GM21526 (cell line): ENCODE results near the gene AGAP1.

Experiments used
- ATAC-seq: cut with Tn5 transposase; IDR thresholded peaks from one replicate; pipeline ENCODE4 v1.9.1; 2021; ENCODE audit warnings: moderate library complexity; ENCODE audit not compliant: unreplicated experiment, low FRiP score

AGAP1 gene

DNA sequence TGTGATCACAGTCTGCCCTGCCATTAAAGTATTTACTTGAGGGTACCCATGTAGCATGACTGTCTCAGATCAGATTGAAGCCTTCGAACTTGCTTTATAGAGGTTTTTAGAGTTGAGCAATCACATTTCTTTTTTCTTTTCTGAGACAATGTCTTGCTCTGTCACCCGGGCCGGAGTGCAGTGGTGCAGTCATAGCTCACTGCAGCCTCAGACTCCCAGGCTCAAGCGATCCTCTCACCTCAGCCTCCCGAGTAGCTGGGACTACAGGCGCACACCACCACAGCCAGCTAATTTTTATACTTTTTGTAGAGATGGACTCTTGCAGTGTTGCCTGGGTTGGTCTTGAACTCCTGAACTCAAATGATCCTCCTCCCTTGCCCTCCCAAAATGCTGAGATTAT is 153.4 kb downstream of the AGAP1 start:
- ATAC-seq = no peak

DNA sequence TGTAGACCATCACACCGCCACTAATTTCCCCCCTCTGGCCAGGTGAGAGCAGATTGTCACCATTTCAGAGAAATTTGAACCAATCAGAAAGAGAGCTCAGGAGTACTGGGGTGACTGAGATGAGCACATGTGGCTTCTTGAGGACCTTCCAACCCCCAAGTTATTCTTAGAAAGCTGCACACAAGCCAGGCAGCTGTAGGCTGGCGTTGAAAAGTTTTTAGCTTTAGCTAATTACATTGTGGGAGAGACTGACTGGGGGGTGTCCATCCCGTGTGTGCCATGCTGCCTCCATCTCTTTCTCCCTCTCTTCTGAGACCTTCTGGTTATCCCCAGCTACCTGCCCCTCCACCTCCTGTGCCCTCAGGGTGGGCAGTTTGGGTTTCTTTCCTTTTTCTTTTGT is 154.0 kb downstream of the AGAP1 start:
- no peak for ATAC-seq

DNA sequence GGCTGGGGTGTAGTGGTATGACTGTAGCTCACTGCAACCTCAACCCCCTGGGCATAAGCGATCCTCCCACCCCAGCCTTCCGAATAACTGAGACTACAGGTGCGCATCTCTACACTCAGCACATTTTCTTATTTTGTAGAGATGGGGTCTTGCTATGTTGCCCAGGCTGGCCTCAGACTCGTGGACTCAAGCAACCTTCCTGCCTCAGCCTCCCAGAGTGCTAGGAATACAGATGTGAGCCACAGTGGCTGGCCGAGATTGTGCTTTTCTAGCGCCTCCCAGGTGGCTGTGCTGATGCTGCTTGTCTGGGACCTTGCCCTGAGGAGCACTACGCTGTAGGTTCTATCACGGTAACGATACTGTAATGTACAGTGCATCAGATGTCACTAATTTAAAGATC is 155.6 kb downstream of the AGAP1 start:
- ATAC-seq = no peak

DNA sequence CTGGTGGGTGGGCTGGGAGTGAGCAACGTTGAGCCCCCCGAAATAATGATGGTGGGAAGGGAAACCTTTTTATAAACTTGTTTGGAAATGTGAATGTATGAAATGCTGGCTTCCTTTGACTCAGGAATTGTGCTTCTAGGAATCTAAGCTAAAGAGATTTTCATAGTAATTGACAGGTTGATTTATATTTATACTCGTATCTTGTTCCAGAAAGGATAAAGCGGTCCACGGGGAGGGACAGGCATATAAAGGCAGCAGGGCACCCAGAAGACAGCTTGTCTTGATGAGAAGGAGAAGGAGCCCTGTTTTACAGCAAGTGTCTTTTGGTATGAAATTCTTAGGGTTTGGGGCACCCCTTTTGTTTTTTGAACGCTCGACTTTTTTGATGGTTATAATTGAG is 157.8 kb downstream of the AGAP1 start:
- ATAC-seq = no peak

DNA sequence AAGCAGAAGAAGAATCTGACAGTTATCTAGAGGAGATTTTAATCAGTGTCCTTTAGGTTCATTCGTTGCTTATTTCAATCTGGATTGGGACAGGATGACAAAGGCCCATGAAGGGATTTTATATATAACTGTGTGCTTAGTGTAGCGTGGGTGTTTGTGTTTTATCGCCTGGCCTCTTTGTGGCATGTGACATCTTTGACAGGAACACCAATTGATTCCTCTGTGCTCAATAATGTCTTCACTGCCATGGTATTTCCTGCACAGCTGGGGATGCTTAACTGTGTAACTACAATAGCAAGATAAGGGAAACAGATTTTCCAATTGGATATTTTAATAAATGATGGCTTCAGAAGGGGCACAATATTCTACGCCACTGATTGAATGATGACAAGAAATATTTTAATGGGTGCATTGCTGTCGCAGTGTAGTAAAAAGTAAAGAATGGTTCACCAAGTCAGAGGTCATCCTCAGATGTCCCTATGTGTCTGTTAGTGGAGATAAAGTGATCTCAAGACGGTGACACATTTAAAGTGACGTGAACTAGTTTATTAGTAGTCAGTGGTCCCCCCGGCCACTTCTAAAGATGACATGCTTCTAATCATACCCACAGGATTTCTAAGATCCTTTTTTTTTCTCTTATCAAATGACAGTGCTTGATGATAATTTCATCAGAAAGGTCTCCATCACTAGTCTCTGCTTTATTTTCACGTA is 160.4 kb downstream of the AGAP1 start:
- ATAC-seq = no peak

DNA sequence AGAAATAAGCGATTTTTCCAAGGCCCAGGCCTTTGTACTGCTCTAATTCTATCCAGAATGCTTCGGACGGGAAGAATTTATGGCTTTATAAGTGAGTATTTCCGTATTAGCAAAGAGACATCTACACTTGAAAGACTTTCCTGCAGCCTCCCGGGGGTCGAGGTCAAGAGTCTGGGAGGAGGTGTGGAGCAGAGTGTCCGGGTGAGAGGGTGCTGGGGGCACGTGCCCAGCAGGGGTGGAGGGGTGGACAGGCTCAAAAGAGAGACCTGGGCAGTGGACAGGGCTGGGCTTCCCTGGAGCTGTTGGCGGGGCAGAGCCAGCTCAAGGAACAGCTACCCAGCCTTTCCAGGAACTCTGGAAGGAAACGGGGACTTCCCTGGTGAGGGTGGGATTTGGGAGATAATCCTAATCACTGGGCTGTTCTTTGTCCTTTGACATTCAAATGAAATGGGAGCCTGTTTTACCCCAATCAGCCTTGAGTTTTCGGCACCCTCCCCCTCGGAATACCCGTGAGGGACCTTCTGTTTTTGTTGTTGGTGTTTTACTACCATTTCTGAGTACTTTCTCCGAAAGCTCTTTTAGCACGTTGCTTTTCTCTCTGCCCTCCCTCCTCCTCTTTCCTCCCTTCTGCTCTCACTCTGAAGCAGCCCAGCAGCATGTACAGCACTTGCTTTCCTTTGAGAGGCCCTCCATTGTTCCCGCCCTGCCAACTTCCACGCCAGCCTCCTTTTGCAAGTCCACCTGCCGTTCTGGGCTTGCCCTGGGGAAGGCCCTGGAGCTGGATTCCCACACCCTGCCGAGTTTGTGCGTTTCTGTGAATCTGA is 164.7 kb downstream of the AGAP1 start:
- no peak for ATAC-seq

DNA sequence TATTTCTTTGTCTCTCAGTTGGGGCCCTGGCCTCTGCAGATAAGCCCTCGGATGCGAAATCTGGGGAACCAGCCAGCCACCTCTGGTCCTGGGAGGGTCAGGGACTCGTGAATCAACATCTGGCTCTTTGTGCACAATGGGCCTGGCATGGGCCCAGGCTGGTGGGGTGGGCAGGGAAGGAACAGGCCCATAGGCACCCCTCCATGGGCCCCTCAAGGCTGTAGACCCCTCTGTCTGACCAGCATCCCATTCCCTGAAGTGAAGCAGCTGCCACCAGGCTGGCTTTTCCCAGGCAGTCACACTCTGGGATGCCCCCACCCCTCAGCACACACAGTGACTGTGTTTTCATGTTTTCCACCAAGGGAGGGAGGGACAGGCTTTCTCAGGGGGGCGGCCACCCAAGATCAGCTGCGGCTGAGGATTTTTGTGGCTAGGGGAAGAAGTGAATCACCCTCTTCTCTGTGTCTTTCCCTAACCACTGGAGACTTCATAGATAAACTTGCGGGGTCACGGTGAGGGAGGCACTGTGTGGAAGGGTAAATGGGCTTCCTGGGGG is 166.0 kb downstream of the AGAP1 start:
- ATAC-seq = no peak

DNA sequence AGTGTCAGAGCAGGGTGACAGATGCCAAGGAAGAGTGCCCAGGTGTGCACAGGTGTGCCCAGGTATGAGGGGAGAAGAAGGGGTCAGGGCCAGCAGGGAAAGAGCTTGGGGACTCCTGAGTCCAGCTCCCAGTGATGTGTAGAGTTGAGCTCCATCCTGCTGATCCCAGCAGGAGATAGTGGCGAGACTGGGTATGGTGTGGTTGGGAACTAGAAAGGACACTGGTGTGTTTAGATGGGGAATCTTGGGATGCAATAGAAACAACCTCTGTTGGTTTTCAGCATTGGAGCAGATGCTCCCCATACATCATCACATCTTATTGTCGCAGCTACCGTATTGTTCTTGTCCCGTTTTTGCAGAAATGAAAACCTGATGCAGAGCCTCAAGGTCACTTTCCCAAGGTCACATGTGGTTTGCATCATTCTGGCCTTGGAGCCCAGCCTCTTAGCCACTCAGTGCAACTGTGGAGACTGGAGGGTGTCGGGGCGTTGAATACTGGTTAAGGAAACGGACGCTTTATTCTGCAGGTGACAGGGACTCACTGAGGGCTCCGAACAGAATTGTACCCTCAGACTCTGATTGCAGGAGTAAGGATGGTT is 166.7 kb downstream of the AGAP1 start:
- ATAC-seq = no peak

DNA sequence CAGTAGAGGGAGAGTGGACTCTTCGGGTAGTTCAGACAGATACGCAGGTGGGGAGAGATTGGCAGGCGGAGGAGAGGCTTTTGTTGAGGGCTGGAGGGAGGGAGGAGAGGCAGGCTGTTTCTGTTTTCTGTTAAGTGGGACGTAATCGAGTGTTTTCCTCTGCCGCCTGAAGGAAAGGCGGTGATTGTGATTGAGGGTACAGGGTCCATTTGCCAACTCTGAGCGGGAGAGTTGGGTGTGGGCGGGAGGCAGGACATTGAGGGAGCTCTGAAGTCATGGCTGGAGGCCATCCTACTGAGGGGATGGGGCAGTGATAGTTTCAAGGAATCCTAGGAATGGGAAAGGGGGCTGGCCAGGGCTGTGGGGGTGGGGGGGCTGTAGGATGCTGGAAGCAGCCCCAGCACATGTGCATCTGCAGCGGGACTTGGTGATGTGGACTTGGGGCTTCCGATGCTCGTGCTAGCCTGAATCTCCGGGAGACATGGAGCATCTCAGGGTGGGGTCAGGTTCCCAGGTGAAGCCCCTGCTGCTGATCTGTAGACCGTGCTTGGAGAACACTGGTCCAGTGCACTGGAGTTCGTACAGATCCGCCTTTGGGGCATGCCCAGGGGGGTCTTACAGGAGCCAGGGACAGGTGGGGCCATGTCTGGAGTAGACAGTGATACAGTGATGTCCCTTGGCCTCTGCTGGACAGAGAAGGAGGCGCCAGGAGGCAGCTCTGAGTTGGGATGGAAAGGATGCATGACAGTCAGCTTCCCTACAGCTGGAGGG is 167.5 kb downstream of the AGAP1 start:
- ATAC-seq = no peak

DNA sequence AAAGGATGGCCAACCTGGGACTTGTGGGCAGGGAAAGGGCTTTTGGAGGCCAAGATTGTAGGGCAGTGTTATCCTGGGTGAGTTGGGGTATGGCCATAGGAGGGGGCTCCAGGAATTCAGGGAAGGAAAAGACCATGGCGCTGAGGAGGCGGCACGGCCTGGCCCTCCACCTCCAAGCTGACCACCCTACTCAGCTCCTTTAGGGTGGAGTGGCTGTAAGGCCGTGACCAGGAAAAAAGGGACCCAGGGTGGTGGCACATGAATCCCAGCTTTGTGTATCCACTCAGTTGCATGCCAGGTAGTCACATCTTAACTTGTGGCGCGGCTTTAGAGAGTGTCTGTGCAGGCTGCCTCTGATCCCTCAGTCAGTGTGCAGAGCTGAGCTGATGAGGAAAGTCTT is 168.1 kb downstream of the AGAP1 start:
- ATAC-seq = no peak

DNA sequence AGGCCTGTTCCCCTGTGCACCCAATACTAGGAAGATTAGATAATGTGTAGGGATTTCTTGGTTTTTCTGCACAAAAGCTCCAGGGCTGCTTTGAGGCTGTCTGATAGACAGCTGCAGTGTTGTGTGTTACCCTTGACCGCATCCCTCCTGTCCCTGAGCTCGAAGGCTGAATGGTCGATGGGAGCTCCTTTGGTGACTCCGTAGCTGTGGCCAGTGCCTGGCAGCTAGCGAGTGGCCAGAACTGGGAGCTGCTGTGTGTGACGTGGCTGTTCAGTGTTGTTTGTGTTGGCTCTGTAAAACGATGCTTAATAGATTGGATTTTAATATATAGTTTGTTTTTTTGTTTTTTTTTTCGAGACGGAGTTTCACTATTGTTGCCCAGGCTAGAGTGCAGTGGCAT is 170.0 kb downstream of the AGAP1 start:
- ATAC-seq = no peak

DNA sequence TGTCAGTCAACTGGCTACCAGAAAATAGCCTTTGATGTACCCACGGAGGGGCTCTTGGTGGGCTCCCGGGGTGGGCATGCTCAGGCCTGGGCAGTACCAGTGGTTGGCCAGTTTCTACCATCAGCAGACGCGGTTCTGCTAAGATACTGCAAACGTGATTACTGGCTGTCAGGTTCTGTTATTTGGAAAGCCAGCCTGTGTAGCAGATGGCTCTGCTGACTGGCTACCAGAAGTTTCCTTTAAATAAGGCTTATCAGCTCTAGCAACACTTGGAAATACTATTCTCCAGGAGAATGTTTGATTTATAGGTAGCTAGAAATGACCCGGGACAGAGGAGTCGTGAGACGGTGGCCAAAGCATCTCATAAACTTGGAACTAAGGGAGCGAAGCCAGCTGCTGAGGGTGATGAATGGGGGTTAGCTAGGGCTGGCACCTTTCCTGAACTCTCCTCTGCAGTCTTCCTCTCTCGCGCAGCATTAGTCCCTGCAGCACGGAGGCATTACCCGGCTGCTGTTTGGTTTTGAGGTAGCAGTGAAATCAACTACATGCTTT is 171.9 kb downstream of the AGAP1 start:
- ATAC-seq = no peak

DNA sequence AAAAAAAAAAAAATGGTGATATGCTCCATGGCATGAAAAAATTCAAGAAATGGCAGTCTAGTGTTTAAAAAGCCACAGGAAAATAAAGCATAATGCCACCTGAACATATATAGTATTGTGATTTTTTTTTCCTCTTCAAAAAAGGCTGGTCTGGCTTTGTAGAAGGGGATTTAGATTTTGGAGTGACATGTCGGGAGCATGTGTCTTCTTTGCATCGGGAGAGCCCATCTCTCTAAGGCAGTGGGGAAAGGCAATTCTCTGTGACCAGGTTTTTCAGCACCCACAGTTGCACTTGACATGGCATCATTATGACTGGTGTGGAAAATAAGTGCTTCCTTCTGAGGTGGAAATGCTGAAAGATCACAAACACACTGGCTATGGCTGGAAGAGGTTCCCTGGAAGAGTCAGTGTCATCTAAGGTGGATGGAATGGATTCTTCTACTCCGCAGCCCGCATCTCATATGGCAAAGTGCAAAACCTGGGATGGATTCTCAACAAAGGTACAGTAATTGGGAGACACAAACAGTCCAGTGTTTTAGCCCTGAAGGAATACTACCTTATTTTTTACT is 172.5 kb downstream of the AGAP1 start:
- no peak for ATAC-seq

DNA sequence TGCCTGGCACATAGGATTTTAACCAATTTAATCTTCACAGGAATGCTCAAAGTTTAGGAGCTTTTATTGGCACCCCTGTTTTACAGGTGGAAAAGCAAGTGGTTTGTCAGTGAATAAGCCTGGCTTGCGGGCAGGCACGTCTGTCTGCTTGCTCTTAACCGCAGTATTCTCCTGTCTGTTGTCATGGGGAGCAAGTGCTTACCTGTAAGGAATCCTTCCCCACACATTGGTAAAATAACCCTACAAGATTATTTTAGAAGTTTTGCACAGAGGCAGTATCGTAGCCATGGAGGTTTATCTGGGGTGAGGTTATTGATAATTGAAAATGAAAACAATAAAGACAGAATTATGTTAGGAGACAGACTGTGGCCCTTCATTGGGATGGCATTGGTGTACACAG is 174.9 kb downstream of the AGAP1 start:
- no peak for ATAC-seq

DNA sequence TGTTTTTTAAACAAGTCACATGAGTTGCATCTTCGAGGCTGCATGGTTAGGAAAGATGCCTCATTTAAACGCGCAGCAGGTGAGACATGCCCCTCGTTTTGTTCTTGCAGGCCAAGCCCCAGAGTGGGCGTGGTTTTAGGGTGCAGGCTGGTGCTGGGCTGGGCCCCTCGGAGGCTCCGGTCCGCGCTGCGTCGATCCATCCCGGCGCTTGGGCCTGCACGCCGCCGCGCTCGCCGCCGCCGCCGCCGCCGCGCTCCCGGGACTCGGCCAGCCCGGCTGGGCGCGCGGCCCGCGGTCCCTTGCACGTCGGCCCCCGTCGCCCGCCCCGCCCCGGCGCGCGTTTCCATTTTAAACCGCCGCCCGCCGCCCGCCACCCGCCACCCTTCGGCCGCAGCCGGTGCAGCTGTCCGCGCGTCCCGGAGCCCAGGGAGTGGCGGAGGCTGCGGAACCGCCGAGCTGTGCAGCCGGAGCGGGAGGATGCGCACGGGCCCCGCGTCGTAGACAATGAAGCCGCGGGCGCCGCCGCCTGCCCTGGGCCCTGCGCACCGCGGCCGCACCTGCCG is 175.5 kb downstream of the AGAP1 start:
- no peak for ATAC-seq

DNA sequence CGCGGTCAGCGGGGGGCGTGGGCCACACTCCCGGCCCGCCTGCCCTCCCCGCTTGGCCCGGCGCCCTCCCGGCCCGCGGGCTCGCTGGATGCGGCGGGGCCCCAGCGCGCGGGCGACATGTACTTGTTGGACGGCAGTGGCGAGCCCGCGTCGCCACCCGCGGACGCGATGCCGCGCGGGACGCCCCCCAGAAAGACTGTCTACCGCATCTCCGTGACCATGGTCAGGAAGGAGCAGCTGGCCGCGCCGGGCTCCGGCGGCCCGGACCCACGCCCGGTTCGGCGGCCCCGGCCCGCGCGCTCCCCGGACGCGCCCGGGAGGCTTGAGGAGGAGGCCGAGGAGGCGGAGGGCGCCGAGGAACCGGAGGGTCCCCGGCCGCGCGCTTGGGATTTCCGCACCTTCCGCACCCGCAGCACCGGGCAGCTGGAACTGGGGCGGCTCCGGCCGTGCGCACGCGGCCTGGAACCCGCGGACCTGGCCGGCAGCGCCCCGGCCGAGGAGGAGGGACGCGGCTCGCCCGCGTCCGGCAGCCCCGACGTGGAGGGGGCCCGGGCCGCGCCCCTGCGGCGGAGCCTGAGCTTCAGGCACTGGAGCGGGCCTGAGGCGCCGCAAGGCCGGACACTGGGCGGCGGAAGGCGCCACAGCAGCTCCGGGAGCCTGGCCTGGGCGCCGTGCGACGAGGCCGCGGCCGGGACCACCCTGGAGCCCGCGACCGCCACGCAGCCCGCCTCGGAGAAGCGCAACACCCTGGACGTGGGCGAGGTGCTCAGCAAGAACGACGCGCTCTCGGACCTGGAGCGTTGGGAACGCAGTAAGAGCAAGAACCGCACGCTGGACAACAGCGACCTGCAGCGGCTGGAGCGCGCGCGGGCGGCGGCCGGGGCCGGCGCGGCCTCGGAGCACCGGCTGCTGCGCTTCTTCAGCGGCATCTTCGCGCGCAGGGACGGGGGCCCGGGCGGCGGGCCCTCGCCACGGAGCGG is 176.4 kb downstream of the AGAP1 start:
- no peak for ATAC-seq

DNA sequence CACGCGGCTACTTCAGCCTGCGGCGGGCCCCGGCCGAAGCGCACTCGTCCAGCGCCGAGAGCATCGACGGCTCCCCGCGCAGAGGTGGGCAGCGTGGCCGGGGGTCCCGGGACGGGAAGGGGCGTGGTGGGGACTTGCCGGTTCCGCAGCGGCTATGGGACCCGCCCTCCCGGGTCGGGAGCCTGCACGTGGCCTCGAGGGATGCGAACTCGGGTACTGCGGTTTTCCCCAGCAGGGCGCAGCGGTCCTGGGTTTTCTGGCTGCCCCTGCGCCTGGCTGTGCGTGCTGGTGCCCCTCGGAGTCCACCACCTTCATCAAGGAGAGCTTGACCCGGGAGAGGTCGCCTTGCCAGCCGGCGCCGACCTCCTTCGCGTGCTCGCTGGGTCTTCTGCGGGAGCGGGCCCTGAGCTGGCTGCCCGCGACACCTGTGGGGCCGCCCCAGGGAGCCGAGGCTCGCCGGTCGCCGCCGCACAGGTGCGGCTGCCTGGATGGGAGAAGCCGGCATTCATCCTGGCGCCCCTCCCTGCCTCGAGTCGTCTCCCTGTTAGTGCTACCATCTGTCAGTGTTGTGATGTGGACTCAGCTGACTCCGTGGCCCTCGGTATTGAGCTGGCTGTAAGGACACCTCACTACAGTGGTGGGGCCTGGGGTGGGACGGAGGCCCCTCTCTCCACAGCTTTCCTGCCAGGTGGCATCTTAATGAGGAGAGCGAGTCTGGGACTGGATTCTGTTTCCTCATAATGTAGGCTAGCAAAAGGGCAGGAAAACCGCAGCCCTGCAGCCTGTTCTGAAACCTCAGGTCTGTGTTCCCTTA is 177.3 kb downstream of the AGAP1 start:
- no peak for ATAC-seq

DNA sequence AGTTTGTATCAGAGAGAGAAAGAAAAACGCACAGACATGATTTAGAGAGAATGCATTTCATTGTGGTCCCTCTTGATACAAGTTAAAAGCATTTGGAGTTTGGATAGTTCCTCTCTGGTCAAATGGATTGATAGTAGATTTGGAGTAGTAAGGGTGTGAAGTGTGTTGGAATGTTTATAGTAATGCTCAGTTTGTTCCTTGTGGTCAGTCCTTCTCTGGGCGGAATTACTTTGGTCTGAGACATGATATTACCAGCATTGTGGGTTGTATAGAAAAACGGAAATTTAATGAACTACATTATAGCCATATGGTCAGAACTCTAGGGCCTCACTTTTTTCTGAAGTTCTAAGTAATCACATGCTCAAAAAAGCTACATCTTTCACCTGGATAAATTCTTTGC is 178.9 kb downstream of the AGAP1 start:
- no peak for ATAC-seq
